Uterus (tissue), 2 donors: Measurements from ENCODE around the gene SMC3.

Experiments
- CTCF ChIP-seq, 4 experiments: fragments of 200-600 bp in 2 of 4; fragments of 450-650 bp in 2 of 4; sonication (generic) in 2 of 4; IDR thresholded peaks; one replicate each; pipeline ENCODE4 v1.5.1; 2016 to 2019; ENCODE audit warnings: antibody characterized with exemption in 4 of 4, mild to moderate bottlenecking in 2 of 4, moderate library complexity in 1 of 4
- POLR2A ChIP-seq, 2 donors: fragments of 450-650 bp; IDR thresholded peaks; one replicate each; pipeline ENCODE4 v1.6.1; 2016; ENCODE audit warnings: antibody characterized with exemption in 2 of 2, mild to moderate bottlenecking in 1 of 2, moderate library complexity in 1 of 2

- TF ChIP-seq POLR2A (IDR thresholded peaks at IDR 0.05) (no peak), CTCF (IDR thresholded peaks at IDR 0.05) (no peak)
Observed at GRCh38 chr10:110648692-110649346, 81.3 kb downstream of the SMC3 start.
